ENCODE results near the gene TNPO1. TPM values are rescaled to one million over a fixed set of nuclear protein-coding genes. Genes with fewer than 3 reads are reported as not detected.

The TNPO1 gene
- total and polyA plus RNA-seq, 10 of the 15 experiments (the other 5 are each of a cell fraction or from before 2014, with no cell fraction given): 18.1 to 123 (median 79.2) TPM

- no peak for TF ChIP-seq WRNIP1 (IDR thresholded peaks at IDR 0.05; ENCODE audit: borderline replicate concordance, low read depth, low read length)
- TF ChIP-seq NFXL1 (IDR thresholded peaks at IDR 0.05; ENCODE audit: borderline replicate concordance): no peak
- TF ChIP-seq PKNOX1 (IDR thresholded peaks at IDR 0.05): no peak
- TF ChIP-seq SMARCA5 (IDR thresholded peaks at IDR 0.05): no peak
- no peak for TF ChIP-seq ZSCAN29 (IDR thresholded peaks at IDR 0.05)
- no peak for TF ChIP-seq NFYA (IDR thresholded peaks at IDR 0.05; ENCODE audit: borderline replicate concordance, low read depth, low read length)
- TF ChIP-seq CHD1 (IDR thresholded peaks at IDR 0.05; ENCODE audit: low read depth, low read length): no peak
- no peak for TF ChIP-seq SMC3 (IDR thresholded peaks at IDR 0.05; ENCODE audit: borderline replicate concordance, low read length)
- no peak for TF ChIP-seq HDAC6 (IDR thresholded peaks at IDR 0.05; ENCODE audit: unreplicated experiment)
Measured at GRCh38 chr5:72844218-72844603, 27.8 kb downstream of the TNPO1 start (continued).

- CTCF ChIA-PET: interaction anchor here (0.5 to 1.7 kb wide), 4 partner anchors 21 to 28 kb away, joined by 3 to 7 read pairs (median 4); no protein-coding TSS in a partner anchor
- FAIRE-seq: no peak
- 97% methylated on average over 2 of the region's 2 CpGs for WGBS (ENCODE audit: insufficient coverage, insufficient replicate concordance, low lambda C conversion rate, missing lambda C conversion rate)
- TF ChIP-seq NRF1 (conservative IDR thresholded peaks at IDR 0.05; ENCODE audit: low read depth, low read length) (no peak), RCOR1 (conservative IDR thresholded peaks at IDR 0.05; ENCODE audit: low read depth, low read length) (no peak), CBX5 (IDR thresholded peaks at IDR 0.05; ENCODE audit: low read depth) (no peak), ATF3 (IDR thresholded peaks at IDR 0.05; ENCODE audit: borderline replicate concordance, extremely low read depth, low read depth, low read length) (no peak), ATF7 (IDR thresholded peaks at IDR 0.05; ENCODE audit: low read depth) (no peak), ZBTB11 (CRISPR knock-in tag; IDR thresholded peaks at IDR 0.05) (no peak), POLR2AphosphoS2 (IDR thresholded peaks at IDR 0.05; ENCODE audit: low read depth, low read length) (no peak)
Measured at GRCh38 chr5:72845889-72846288, 29.4 kb downstream of the TNPO1 start.

More at GRCh38 chr5:72845889-72846288, 29.4 kb downstream of the TNPO1 start:
- ChIA-PET POLR2A (interaction anchor here (1.9 kb wide), 1 partner anchor 28 kb away, joined by 4 read pairs; no protein-coding TSS in a partner anchor), SMC1A (ENCODE audit: uncharacterized antibody, unreplicated experiment) (interaction anchor here (1.5 to 2.2 kb wide), 4 partner anchors 15 to 509 kb away, joined by 3 to 14 read pairs (median 6); partner anchors contain the start of gene TNPO1), RAD21 (ENCODE audit: unreplicated experiment) (no interaction called here)
- in situ Hi-C loops (cut with MboI): no loop called here
- Histone ChIP-seq H3K9me3 (replicated peaks; ENCODE audit: control insufficient read depth, insufficient read depth, low read length) (no peaks in the 10 kb centered on the region), H2AFZ (ENCODE audit: control insufficient read depth, low read depth, low read length) (no peak overlapping the region), H3K4me3 (no peak overlapping the region), H3K27ac (ENCODE audit: control insufficient read depth, insufficient read depth) (no peak overlapping the region), H3K27me3 (replicated peaks in 1 of 2; ENCODE audit: control insufficient read depth in 2 of 2, insufficient read depth in 2 of 2, low read length in 1 of 2) (no peaks in the 10 kb centered on the region), H3K4me2 (ENCODE audit: control insufficient read depth, insufficient read depth) (no peak overlapping the region), H3K79me2 (ENCODE audit: control insufficient read depth, insufficient read depth, low read length) (peaks cover 38% of the 10 kb centered on the region), H3K4me1 (ENCODE audit: control insufficient read depth, insufficient read depth, low read length) (peaks cover 6% of the 10 kb centered on the region; the same call in 1 of the 2 replicates), H4K20me1 (ENCODE audit: control insufficient read depth, insufficient read depth) (no peaks in the 10 kb centered on the region), H3K36me3 (ENCODE audit: control insufficient read depth in 2 of 2, insufficient read depth in 2 of 2, low read length in 1 of 2) (no peaks in the 10 kb centered on the region), H3K9ac (ENCODE audit: control insufficient read depth, insufficient read depth, low read length) (no peak overlapping the region)
- intact Hi-C loops (cut with micrococcal nuclease; ENCODE audit: unreplicated experiment): no loop called here
- ATAC-seq: no peak
- DNase-seq (ENCODE audit: low read depth, low spot score): no peak
- no TSS peak for BruUV-seq (replicated peaks)

All from GM12878 (cell line).